ENCODE results near the gene PARP16. TPM values are rescaled to one million over a fixed set of nuclear protein-coding genes. Genes with fewer than 3 reads are reported as not detected.

The PARP16 gene
- total RNA-seq, 1 experiment from 2014 or later: 12.9 TPM

- Histone ChIP-seq H3K4me3 (peak within 1 kb of the TSS; percentile 60), H3K9me3 (replicated peaks) (no peaks in the 10 kb centered on the region), H3K4me1 (no peaks in the 10 kb centered on the region), H3K27ac (peak within 1 kb of the TSS; percentile 99), H3K36me3 (no peaks in the 10 kb centered on the region), H3K27me3 (no peaks in the 10 kb centered on the region)
- DNase-seq: peak; percentile 93 to 95
These were observed 17.9 kb upstream of the PARP16 start, which contains the start of gene RNU5B-1 for GRCh38 chr15:65304381-65305149. RNU5B-1 (plus strand) TSS chr15:65304677.

- H3K27ac ChIP-seq: peak overlapping the region; percentile 99
- no peaks in the 10 kb centered on the region for H3K9me3 ChIP-seq (replicated peaks)
- H3K4me1 ChIP-seq: no peaks in the 10 kb centered on the region
- H3K27me3 ChIP-seq: no peaks in the 10 kb centered on the region
- H3K4me3 ChIP-seq: peak overlapping the region; percentile 60
- DNase-seq: peak; percentile 63 to 78
- H3K36me3 ChIP-seq: no peaks in the 10 kb centered on the region
These were observed 17.2 kb upstream of the PARP16 start for GRCh38 chr15:65303687-65304380.

- no peak overlapping the region for H3K27ac ChIP-seq
- no peaks in the 10 kb centered on the region for H3K27me3 ChIP-seq
- no peaks in the 10 kb centered on the region for H3K36me3 ChIP-seq
- H3K9me3 ChIP-seq (replicated peaks): no peaks in the 10 kb centered on the region
- H3K4me3 ChIP-seq: no peak overlapping the region
- H3K4me1 ChIP-seq: no peaks in the 10 kb centered on the region
- no peak for DNase-seq
These were observed 15.4 kb upstream of the PARP16 start for GRCh38 chr15:65302061-65302460.

GRCh38 chr15:65300924-65301441, 14.3 kb upstream of the PARP16 start:
- Histone ChIP-seq H3K27me3 (no peaks in the 10 kb centered on the region), H3K4me3 (no peak overlapping the region), H3K4me1 (no peaks in the 10 kb centered on the region), H3K9me3 (replicated peaks) (no peaks in the 10 kb centered on the region), H3K27ac (no peak overlapping the region), H3K36me3 (no peaks in the 10 kb centered on the region)
- no peak for DNase-seq

GRCh38 chr15:65298731-65299130, 12.0 kb upstream of the PARP16 start:
- Histone ChIP-seq H3K27me3 (no peaks in the 10 kb centered on the region), H3K36me3 (no peaks in the 10 kb centered on the region), H3K27ac (no peak overlapping the region), H3K9me3 (replicated peaks) (no peaks in the 10 kb centered on the region), H3K4me1 (no peaks in the 10 kb centered on the region), H3K4me3 (no peak overlapping the region)
- DNase-seq: no peak

GRCh38 chr15:65292938-65293518, 6.3 kb upstream of the PARP16 start:
- Histone ChIP-seq H3K27ac (no peak overlapping the region), H3K36me3 (no peaks in the 10 kb centered on the region), H3K27me3 (no peaks in the 10 kb centered on the region), H3K4me3 (no peak overlapping the region), H3K4me1 (no peaks in the 10 kb centered on the region), H3K9me3 (replicated peaks) (no peaks in the 10 kb centered on the region)
- no peak for DNase-seq

- H3K4me1 ChIP-seq: peaks cover 3% of the 10 kb centered on the region
- H3K4me3 ChIP-seq: no peak overlapping the region
- H3K27me3 ChIP-seq: no peaks in the 10 kb centered on the region
- no peaks in the 10 kb centered on the region for H3K9me3 ChIP-seq (replicated peaks)
- no peaks in the 10 kb centered on the region for H3K36me3 ChIP-seq
- no peak overlapping the region for H3K27ac ChIP-seq
- no peak for DNase-seq
These were observed 3.5 kb upstream of the PARP16 start for GRCh38 chr15:65290228-65290627.

GRCh38 chr15:65289261-65289854, 2.7 kb upstream of the PARP16 start:
- H3K36me3 ChIP-seq: no peaks in the 10 kb centered on the region
- no peaks in the 10 kb centered on the region for H3K27me3 ChIP-seq
- peaks cover 3% of the 10 kb centered on the region for H3K4me1 ChIP-seq
- H3K4me3 ChIP-seq: no peak overlapping the region
- no peak for DNase-seq
- H3K9me3 ChIP-seq (replicated peaks): no peaks in the 10 kb centered on the region
- H3K27ac ChIP-seq: no peak overlapping the region

- H3K27me3 ChIP-seq: no peaks in the 10 kb centered on the region
- no peak for DNase-seq
- H3K4me1 ChIP-seq: peaks cover 3% of the 10 kb centered on the region
- H3K36me3 ChIP-seq: no peaks in the 10 kb centered on the region
- H3K9me3 ChIP-seq (replicated peaks): no peaks in the 10 kb centered on the region
- no peak overlapping the region for H3K27ac ChIP-seq
- no peak overlapping the region; the same call in 1 of the 2 replicates for H3K4me3 ChIP-seq
These were observed 805 bp upstream of the PARP16 start for GRCh38 chr15:65287520-65287855.

- Histone ChIP-seq H3K27me3 (no peaks in the 10 kb centered on the region), H3K4me3 (peak overlapping the region; percentile 67), H3K4me1 (peaks cover 3% of the 10 kb centered on the region), H3K27ac (peak overlapping the region; percentile 63), H3K9me3 (replicated peaks) (no peaks in the 10 kb centered on the region), H3K36me3 (no peaks in the 10 kb centered on the region)
- peak in 1 of 2 experiments; percentile 69 for DNase-seq
These were observed 497 bp downstream of the PARP16 start for GRCh38 chr15:65286069-65286703.

GRCh38 chr15:65285291-65286068, 1.2 kb downstream of the PARP16 start:
- H3K9me3 ChIP-seq (replicated peaks): no peaks in the 10 kb centered on the region

GRCh38 chr15:65278480-65278879, 8.2 kb downstream of the PARP16 start:
- Histone ChIP-seq H3K9me3 (replicated peaks) (no peaks in the 10 kb centered on the region), H3K27ac (no peak overlapping the region), H3K4me1 (no peaks in the 10 kb centered on the region), H3K4me3 (no peak overlapping the region), H3K36me3 (no peaks in the 10 kb centered on the region), H3K27me3 (no peaks in the 10 kb centered on the region)
- DNase-seq: no peak

More at GRCh38 chr15:65285291-65286068, 1.2 kb downstream of the PARP16 start:
- H3K36me3 ChIP-seq: no peaks in the 10 kb centered on the region
- H3K27ac ChIP-seq: peak overlapping the region; percentile 63
- DNase-seq: no peak
- peak overlapping the region; percentile 67 for H3K4me3 ChIP-seq
- peaks cover 3% of the 10 kb centered on the region for H3K4me1 ChIP-seq
- no peaks in the 10 kb centered on the region for H3K27me3 ChIP-seq

GRCh38 chr15:65277015-65277414, 9.7 kb downstream of the PARP16 start:
- Histone ChIP-seq H3K27me3 (no peaks in the 10 kb centered on the region), H3K4me3 (no peak overlapping the region), H3K36me3 (no peaks in the 10 kb centered on the region), H3K4me1 (no peaks in the 10 kb centered on the region), H3K9me3 (replicated peaks) (no peaks in the 10 kb centered on the region), H3K27ac (no peak overlapping the region)
- no peak for DNase-seq

GRCh38 chr15:65275728-65276126, 11.0 kb downstream of the PARP16 start:
- no peak for DNase-seq
- no peaks in the 10 kb centered on the region for H3K27me3 ChIP-seq
- H3K4me1 ChIP-seq: no peaks in the 10 kb centered on the region
- H3K27ac ChIP-seq: no peak overlapping the region
- H3K36me3 ChIP-seq: no peaks in the 10 kb centered on the region
- no peaks in the 10 kb centered on the region for H3K9me3 ChIP-seq (replicated peaks)
- H3K4me3 ChIP-seq: no peak overlapping the region

All from SJCRH30 (cell line).